Stimulated activated CD8-positive, alpha-beta memory T cell treated with anti-CD3 and anti-CD28 coated beads, Interleukin-15, amount 100 ng/mL, for 24 hours (primary cell): ENCODE measurements around the gene CEMP1.
"Not testable (repeated sequence)": the region's sequence is repeated elsewhere in the genome, so short reads cannot be mapped to it uniquely, and the experiment has no call there.

ENCODE experiments used
- DNase-seq: peaks from one replicate; pipeline ENCODE4 v3.0.0-alpha.2; 2020; ENCODE audit warnings: low read depth

Gene CEMP1

GRCh38 chr16:2535625-2536013, 4.4 kb upstream of the CEMP1 start:
- DNase-seq = no peak

- not testable (repeated sequence) for DNase-seq
These were observed 3.1 kb upstream of the CEMP1 start for GRCh38 chr16:2534335-2534734.

DNA sequence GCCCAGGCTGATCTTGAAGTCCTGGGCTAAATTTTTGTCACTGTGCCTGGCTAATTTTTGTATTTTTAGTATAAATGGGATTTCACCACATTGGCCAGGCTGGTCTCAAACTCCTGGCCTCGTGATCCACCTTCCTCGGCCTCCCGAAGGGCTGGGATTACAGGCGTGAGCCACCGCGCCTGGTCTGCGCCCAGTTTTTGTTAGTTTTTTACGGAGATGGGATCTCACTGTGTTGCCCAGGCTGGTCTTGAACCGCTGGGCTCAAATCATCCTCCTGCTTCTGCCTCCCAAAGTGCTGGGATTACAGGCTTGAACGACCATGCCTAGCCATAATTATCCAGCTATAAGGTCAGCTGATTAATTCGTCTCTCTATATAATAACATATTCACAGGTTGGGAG, 2.7 kb upstream of the CEMP1 start:
- no peak for DNase-seq

GRCh38 chr16:2533142-2533755, 2.0 kb upstream of the CEMP1 start:
- not testable (repeated sequence) for DNase-seq

GRCh38 chr16:2532494-2533141, 1.4 kb upstream of the CEMP1 start:
- DNase-seq = no peak

DNA sequence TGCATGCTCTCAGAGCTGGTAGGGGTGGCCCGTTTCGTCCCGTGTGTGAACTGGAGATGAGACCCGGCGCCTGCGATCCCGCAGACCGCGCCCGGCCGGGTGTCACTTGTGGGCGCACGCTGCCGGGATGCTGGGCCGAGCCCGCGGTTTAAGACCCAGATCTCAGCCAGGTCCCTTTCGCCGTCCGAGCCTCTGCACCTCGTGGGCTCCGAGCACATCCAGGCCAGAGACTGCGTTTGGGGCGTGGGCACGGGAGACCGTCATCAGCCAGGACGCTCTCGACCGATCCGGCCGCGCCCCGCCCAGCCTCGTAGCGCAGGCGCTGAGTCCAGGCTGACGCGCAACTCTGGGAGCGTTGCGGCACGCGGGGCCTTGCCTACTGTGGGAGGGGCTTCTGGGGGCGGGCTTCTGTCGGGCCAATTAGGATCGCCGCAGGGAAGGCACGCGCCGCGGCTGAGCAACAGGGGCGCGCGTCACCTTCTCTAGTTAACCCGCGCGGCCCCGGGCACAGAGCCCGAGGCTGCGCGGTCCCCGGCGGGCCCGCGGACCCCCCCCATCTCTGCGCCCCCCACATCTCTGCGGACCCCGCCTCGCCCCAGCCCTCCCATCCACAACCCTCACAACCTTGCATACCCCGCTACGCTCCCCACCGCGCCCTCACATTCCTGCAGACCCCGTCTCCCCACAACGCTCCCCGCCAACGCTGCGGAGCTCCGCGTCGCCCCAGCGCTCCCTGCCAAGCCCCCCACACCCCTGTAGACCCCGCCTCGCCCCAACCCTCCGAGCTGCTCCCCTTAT, 687 bp upstream of the CEMP1 start:
- DNase-seq = peak; percentile 93

DNA sequence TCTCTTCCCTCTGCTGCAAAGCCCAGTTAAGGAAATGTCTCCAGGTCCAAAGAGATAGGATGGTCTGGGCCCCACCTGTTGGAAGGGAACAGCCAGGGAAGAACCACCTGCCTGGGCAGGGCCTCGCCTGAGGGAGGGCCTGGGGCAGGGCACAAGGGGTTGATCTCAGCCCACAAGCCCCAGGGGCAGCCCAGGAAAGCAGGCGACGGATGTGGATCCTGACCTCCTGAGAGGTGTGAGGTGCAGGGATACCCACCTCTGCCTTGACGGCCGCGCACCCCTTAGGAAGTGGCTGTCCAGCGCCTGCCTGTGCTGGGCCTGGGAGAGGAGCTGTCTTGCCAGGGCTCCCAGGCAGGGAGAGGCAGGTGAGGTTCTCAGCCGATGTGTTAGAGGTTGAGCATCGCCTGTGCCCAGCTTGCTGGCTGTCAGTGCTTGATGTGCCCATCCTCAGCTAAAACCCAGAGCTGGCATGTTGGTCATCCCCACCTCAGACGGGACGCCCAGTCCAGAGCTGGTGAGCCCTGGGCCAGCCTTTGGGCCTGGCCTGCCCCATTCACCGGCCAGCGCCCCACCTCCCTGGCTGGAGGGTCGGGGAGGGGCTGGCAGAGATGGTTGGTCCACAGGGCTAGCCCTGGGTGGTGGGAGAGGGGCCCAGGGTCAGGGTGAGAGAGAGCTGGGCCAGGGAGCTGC, 434 bp downstream of the CEMP1 start:
- no peak for DNase-seq

DNA sequence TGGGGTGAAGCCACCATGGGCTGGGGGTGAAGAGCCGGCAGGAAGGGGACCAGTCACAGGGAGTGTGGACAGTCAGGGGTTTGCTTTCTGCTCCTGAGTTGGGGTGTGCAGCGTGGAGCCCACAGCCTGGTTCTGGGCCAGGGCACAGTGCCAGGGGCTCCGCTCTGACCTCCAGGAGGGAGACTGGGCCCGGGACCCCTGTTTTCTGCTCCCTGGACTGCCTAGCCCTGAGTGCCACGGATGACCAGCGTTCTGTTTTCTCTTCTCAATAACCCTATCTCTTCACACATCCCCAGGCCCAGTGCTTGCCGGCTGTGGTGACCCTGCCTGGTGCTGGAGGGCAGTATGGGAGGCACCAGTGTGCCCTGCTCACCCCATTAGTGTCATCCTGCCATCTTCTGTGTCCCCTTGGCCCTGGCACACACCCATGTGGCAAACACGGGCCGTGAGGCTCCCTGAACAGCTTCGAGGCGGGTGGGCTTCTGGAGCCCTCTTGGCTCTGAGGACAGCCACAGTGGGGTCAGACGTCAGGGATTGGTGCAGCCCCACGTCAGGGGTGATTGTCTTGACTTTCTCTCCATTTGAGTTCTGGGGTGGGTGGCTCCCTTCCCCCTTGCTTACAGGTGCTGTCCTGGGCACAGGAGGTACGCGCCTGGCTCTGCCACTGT, 1.1 kb downstream of the CEMP1 start:
- no peak for DNase-seq

GRCh38 chr16:2529061-2529931, 1.9 kb downstream of the CEMP1 start:
- DNase-seq = no peak

GRCh38 chr16:2528161-2529060, 2.8 kb downstream of the CEMP1 start:
- DNase-seq = no peak

DNA sequence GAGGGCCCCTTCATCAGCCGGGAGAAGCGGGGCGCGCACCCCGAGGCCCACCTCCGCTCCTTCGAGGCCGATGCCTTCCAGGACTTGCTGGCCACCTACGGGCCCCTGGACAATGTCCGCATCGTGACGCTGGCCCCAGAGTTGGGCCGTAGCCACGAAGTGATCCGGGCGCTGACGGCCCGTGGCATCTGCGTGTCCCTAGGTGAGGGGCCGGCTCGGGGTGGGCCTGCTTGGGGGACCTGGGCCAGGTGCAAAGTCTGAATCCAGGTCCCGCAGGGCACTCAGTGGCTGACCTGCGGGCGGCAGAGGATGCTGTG, 3.5 kb downstream of the CEMP1 start:
- no peak for DNase-seq

- no peak for DNase-seq
These were observed 4.0 kb downstream of the CEMP1 start for GRCh38 chr16:2527071-2527783.

DNA sequence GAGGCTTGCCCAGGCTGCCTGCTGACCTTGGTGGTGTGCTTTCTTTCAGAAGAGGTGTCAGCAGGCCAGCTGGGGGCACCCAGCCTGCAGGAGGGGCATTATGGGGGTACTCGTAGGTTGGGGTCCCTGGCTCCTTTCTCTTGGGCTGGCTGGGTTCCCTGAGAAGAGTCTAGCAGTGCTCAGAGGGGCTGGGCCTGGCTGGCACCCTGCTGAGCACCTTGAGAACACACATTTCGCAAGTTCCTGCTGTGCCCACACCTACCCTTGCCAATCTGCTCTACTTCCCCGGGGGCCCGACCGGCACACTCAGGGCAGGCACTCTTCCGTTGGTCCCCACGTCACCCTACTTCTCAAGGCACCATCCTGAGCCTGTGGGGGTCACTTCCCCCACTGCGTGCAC, 5.1 kb downstream of the CEMP1 start:
- no peak for DNase-seq

- DNase-seq = no peak
These were observed 6.8 kb downstream of the CEMP1 start for GRCh38 chr16:2524339-2524938.

- no peak for DNase-seq
These were observed 7.4 kb downstream of the CEMP1 start for GRCh38 chr16:2523801-2524231.

DNA sequence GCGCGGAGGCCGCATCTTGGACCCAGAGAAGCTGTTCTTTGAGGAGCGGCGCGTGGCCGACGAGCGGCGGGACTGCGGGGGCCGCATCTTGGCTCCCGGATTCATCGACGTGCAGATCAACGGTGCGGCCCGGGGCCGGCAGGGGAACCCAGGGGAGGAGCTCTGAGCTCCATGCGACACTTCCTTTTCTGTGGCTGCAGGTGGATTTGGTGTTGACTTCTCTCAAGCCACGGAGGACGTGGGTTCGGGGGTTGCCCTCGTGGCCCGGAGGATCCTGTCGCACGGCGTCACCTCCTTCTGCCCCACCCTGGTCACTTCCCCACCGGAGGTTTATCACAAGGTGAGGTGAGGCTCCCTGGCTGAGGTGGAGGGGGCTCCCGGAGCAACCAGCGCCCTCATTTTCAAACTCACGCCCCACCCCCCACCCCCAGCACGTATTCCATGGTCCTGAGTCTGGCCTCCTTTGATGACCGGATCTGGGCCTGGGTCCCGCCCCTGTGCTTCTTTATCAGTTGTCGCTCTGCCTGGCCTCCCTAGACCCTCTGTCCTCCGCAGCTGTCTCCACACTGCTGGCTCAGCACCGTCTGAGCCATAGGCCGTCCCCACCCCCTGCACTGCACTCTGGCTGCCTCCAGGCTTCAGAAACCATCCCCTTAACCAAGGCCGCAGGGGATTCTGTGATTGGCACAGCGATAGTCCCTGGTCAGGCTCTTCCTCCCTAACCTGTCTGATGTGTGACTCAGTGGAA, 10.2 kb downstream of the CEMP1 start:
- no peak for DNase-seq

DNA sequence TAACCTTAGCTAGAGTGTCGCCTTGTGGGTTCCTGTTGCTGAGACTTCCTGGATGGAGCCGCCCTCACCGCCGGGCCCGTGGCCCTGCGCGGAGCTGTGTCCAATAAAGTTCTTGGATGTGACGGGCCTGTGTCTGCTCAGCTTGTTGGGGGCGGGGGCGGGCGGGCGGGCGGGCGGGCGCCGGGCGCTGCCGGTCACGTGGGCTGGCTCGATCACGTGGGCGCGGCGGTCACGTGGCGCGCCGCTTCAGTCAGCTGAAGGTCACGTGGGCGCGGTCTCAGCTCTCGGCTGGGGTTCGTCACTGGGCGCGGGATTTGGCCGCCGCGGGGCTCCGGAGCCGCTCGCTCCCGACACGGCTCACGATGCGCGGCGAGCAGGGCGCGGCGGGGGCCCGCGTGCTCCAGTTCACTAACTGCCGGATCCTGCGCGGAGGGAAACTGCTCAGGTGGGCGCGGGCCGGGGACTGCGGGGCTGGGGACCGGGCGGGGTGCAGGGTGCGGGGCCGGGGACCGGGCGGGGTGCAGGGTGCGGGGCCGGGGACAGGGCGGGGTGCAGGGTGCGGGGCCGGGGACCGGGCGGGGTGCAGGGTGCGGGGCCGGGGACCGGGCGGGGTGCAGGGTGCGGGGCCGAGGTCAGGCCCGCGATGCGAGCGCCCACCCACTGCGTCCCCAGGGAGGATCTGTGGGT, 11.0 kb downstream of the CEMP1 start, which contains the start of gene AMDHD2:
Gene AMDHD2, plus strand, starts transcription at position 275 of the 687 bp plus-strand sequence. Its CDS starts 88 bp downstream, at position 363.
- DNase-seq = peak; percentile 89

DNA sequence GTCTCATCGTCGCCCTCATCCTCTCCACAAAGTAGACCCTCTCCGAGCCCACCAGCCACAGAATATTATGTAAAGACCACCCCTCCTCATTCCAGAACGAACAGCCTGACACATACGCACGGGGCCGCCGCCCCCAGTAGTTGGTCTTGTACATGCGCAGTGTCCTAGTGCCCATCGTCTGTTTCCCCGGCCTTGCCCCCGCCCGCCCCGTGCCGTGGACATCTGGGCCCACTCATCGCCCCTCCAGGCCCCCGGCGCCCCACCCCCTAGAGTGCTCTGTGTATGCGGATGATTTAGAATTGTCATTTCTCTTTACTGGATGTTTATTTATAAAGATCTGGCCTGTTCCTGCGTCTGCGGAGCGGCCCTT, 11.5 kb downstream of the CEMP1 start:
- DNase-seq = no peak
